Measurements from ENCODE around the gene DNM3.

The DNM3 gene

DNA sequence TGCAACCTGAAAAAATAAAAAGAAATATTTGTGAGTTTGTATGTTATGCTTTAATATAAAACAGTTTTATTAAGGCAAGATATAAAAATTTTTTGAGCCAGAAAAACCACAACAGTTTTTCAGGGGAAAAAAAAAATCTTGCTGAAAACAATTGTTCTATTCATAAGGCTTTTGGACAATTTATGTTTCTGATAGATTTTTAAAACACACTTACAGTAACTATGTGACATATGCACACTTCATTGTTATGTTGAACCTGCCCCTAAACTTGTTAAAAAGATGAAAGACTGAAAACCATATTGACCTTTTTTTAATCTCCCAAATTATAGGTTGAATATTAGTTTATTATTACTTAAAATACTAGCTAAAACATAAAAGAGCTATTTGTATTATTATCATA, 299.3 kb downstream of the DNM3 start:
- DNase-seq: no peak

DNA sequence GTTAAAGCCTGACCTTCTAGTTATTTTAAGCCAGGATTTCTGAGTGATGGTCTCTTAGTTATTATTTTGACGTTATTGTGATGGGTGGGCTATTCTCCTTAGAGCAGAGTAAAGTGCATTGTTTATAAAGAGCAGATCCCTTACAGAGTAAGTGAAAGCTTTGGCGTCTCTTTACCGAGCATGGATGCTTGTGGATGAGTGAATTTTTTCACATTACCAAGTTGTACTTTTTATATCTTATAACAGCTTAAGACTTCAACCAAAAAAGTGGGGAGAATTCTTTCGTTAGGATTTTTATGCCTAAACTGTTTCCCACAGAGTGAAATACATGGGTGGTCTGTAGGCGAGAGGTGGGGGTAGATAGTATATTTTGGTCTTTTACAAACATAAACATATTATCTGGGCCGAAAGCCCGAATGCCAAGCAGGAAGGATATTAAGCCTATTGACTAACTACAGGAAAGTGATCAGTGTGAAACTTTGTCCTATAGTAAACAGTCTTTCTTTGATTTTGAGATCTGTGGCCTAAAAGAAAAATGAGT, 300.1 kb downstream of the DNM3 start:
- no peak for DNase-seq

GRCh38 chr1:172142324-172142723, 301.0 kb downstream of the DNM3 start:
- no peak for DNase-seq

DNA sequence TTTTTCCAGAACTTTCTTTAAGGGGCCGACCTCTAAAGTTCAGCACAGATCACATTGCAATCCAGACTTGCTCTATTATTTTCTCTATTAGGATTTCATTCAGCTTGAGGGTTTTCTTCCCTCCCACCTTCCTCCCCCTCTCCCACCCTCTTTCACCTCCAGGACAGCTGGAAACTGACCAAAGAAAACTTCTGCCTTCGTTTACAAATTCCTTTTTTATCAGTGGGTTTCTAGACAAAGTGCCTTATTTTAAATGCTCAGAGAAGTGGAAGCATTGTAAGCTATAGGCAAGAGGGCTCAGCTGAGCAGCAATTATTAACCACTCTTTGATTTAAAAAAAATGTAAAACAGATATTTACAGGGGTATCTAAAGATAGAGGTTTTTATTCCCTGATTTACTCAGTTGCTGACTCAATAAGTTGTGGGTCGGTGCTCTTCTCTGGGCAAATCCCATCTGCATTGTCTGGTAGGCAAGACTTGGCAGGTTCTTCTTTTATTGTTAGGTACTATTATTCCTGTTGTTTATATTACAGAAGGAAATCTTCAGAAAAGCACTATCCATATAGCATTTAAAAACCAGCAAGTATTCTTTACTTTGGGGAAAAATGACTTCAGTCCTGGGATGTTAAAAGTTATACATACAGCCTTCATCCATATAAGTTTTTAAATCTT, 302.2 kb downstream of the DNM3 start:
- no peak for DNase-seq

- DNase-seq: peak; percentile 64
These were observed 303.3 kb downstream of the DNM3 start for GRCh38 chr1:172144445-172145061.

GRCh38 chr1:172145231-172145651, 303.9 kb downstream of the DNM3 start:
- DNase-seq: no peak

GRCh38 chr1:172145656-172146055, 304.4 kb downstream of the DNM3 start:
- no peak for DNase-seq

GRCh38 chr1:172146141-172146850, 305.0 kb downstream of the DNM3 start:
- no peak for DNase-seq

DNA sequence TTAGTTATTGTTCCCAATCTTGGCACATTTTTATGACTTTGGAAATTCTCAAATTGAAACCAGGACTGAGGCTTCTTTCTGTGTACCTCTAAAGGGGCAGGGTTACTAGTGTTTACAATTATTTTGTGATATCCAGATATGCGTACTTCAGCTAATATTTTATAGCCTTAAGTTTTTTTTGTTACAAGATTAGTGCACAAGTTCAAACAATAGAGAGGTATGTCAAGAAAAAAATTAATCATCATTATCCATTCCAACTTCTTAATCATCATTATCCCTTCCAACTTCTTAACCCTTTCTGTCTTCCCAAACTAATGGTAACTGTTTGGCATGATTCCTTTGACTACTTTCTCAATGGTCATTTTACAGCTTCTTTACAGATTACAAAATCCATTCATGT, 306.2 kb downstream of the DNM3 start:
- DNase-seq: no peak

- no peak for DNase-seq
These were observed 306.9 kb downstream of the DNM3 start for GRCh38 chr1:172148213-172148612.

DNA sequence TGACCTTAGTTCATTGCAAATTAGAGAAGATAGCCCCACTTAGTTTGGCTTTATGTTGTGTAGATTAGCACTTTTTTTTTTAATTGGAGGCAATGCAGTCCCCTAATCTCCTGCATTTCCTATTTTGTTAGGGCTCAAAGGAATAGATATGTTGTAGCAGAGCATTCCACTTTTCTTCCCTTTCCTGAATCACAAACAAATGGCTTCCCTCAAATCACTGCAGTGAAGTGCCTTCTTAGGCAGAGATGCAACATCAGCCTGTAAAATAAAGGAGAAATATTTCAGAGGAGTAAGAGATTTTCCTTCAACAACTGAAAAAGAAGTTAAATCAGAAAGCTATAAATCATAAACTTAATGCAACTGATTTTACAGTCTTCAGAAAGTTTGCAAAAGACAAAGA, 307.4 kb downstream of the DNM3 start:
- no peak for DNase-seq

DNA sequence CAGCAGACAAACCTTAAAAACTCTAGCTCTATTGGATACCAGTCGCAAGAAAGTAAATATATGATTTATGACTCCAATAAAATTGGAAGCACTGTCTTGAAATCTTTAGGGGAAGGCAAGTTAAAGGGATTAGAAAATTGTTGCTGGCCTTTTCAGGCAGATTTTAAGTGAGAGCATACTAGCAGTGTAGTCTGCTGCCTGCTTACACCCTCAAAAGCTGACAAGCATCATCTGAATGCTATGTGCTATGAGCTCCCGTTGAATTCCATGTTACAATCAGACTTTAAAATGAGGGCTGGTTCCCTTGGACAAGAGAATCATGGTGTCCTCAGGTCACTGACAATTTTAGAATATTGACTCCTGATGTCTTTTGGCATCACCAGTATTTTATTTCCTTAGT, 308.0 kb downstream of the DNM3 start:
- no peak for DNase-seq

DNA sequence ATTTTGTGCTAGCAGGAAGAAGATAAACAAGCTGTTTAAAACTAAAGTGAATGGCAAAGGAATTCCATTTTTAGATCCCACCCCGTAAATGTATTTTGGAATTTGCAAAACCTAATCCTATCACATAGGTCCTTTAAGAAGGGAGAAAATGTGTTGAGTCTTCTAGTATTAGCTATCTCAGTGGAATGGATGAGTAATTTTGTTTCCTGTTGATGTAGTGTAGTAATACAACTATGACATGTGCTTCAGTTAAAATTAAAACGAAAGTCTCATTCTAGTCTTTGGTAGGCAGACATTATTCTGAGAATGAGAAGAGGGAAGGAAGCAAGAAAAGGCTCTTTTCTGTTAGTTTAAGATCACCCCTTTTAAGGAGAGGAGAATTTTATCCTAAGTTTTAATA, 313.3 kb downstream of the DNM3 start:
- no peak for DNase-seq

DNA sequence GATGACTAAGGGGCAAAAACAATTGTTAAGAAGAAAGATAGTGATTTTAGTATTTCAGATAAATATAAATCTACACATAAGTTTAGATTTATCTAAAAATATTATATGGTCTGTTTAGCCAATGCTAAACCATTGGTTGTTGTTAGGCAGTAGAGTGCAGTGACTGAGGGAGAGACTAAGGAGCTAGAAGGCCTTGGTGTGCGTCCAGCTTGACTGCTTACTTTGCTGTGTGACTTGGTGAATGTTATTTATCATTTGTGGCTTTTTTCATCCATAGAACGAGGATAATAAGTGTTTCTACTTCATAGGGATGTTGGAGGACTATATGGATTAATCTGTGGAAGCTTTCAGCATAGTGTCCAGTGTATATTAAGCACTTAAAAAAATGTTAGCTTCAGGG, 314.5 kb downstream of the DNM3 start:
- no peak for DNase-seq

GRCh38 chr1:172162236-172162635, 320.9 kb downstream of the DNM3 start:
- DNase-seq: no peak

DNA sequence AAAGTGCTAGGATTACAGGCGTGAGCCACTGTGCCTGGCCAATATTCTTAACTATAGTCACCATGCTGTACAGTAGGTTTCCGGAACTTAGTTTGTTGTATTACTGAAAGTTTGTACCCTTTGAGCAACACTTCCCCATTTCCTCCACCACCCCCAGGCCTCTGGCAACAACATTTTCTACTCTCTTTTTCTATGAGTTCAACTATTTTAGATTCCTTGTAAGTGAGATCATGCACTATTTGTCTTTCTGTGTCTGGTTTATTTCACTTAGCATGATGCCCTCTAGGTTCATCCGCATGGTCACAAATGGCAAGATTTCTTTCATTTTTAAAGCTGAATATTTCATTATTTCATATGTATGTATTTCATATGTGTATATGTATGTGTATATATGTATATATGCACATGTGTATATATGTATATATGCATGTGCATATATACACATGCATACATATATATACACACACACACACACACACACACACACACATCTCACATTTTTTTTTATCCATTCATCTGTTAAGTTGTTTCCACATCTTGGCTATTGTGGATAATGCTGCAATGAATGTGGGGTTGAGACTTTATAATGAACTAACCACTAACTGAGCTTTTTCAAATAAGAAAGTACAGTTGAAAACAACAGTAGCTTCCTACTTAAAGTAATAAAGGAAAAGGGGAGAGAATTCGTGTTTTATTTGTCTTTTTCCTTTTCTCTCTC, 322.4 kb downstream of the DNM3 start:
- DNase-seq: no peak

DNA sequence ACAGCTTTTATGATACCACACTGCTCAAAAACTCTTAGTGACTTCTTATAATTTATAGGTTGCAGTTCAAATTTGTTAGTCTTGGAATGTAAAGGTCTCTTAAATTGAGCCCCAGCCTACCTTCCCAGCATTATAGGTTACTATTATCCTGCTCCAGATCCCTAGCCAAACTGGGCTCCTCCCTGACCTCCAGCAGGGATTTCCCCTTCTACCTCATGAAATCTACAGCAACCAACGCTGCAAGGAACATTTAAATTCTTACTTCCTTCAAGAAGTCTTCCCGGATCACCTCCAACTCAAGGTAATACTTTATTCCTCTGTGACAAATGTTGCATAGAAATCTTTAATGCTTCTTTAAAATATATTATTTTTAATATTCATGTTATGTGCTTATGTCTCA, 324.1 kb downstream of the DNM3 start:
- no peak for DNase-seq

- no peak for DNase-seq
These were observed 326.7 kb downstream of the DNM3 start for GRCh38 chr1:172167796-172168596.

DNA sequence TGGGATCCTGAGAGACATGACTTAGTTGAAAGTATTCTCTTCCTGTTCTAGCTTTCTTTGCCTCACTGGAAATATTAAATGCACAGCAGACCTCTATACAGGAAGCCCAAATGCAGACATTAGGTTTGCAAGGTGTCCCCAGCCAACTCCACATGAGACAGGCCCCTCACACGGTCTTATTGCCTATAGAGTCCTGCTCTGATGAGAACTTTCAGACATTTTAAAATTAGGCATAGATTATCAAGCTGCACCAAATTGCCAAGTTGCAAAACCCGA, 327.2 kb downstream of the DNM3 start:
- no peak for DNase-seq

- no peak for DNase-seq
These were observed 328.5 kb downstream of the DNM3 start for GRCh38 chr1:172169836-172170235.

DNA sequence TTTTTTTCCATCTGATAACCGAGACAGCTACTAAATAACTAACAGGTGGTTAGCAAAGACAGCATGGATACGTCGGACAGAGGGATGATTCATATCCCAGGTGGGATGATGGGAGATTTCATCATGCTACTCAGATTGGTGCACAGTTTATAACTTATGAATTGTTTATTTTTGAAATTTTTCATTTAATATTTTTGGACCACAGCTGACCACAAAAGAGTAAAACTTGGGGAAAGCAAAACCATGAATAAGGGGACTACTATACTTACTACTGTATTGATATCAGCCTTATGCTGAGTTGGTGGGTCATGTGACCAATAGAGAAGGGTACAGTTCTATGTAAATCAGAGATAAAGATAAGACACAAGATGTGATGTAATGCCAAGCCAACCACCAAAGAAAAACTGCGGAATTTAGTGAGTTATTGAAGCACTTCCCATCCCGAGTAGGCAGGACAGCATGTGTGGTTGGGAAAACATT, 331.1 kb downstream of the DNM3 start:
- DNase-seq: no peak

GRCh38 chr1:172176206-172176605, 334.9 kb downstream of the DNM3 start:
- DNase-seq: no peak

All from right kidney (tissue), 1 donor.